PC-9 (cell line): ENCODE data around the gene USP48.

Experiments
- EZH2 ChIP-seq: fragments of 200-600 bp; sonication (generic); IDR thresholded peaks from 2 replicates; pipeline ENCODE4 v1.8.0; 2017; ENCODE audit warnings: antibody characterized with exemption, low read depth
- TF ChIP-seq, protein P1 (sequence below): fragments of 200-600 bp; sonication (generic); conservative IDR thresholded peaks from 2 replicates; pipeline ENCODE4 v1.6.1; 2017; ENCODE audit warnings: mixed run types, antibody characterized with exemption, mild to moderate bottlenecking, moderate library complexity

DNA sequence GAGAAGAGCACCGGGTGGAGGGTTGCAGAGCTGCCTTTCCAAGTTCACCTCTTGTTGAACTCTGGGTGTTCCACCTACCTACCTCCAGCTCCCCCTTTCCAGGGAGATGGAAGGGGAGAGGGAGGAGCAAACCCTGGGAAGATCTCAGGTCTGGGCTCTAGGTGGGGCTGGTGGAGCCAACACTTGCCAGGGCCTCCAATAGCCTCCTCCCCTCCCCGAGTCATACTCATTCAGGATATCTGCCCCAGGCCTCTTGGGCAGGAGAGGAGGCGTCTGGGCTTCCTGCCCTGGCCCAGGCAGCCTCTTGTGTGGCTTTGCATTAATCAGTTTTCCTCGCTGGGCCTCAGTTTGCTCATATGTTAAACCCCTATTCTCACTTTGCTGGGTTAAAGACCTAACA, 127.2 kb downstream of the USP48 start:
- TF ChIP-seq, protein P1, sequence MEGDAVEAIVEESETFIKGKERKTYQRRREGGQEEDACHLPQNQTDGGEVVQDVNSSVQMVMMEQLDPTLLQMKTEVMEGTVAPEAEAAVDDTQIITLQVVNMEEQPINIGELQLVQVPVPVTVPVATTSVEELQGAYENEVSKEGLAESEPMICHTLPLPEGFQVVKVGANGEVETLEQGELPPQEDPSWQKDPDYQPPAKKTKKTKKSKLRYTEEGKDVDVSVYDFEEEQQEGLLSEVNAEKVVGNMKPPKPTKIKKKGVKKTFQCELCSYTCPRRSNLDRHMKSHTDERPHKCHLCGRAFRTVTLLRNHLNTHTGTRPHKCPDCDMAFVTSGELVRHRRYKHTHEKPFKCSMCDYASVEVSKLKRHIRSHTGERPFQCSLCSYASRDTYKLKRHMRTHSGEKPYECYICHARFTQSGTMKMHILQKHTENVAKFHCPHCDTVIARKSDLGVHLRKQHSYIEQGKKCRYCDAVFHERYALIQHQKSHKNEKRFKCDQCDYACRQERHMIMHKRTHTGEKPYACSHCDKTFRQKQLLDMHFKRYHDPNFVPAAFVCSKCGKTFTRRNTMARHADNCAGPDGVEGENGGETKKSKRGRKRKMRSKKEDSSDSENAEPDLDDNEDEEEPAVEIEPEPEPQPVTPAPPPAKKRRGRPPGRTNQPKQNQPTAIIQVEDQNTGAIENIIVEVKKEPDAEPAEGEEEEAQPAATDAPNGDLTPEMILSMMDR: peak; percentile 33; the same call in 1 of the 2 replicates
- TF ChIP-seq EZH2: no peak
